OCI-LY3 (cell line): ENCODE measurements around the gene FOXN1.

Experiments
- CTCF ChIP-seq: fragments of 200-600, 300-600 bp; sonication (generic); IDR thresholded peaks from 2 replicates; pipeline ENCODE4 v1.5.1; 2014; ENCODE audit warnings: antibody characterized with exemption, low read length, low read depth
- EZH2phosphoT487 ChIP-seq: fragments of 200-600 bp; shearing (Covaris generic); IDR thresholded peaks from 2 replicates; pipeline ENCODE4 v1.6.1; 2018; ENCODE audit warnings: antibody characterized with exemption, mixed run types, low read depth

- no peak for TF ChIP-seq CTCF
- no peak for TF ChIP-seq EZH2phosphoT487
Observed at GRCh38 chr17:28518578-28518977, 12.4 kb downstream of the FOXN1 start.
